SU-DHL-6 (cell line): ENCODE results near the gene CERK.

Experiments used
- H2AFZ ChIP-seq: fragments of 200-600 bp; sonication (generic); 2 replicates; pipeline ENCODE4 v1.6.1; 2014; ENCODE audit warnings: low read depth, mild to moderate bottlenecking, moderate library complexity, mixed read lengths, antibody characterized with exemption, low read length; ENCODE audit not compliant: severe bottlenecking
- H3F3A ChIP-seq: fragments of 200-600 bp; shearing (Covaris generic); 2 replicates; pipeline ENCODE4 v1.6.0; 2016; ENCODE audit warnings: antibody characterized with exemption, mild to moderate bottlenecking; ENCODE audit not compliant: insufficient read depth
- H3K27ac ChIP-seq: fragments of 200-600 bp; sonication (generic); 2 replicates; pipeline ENCODE4 v1.5.1; 2016; ENCODE audit warnings: low read depth, mild to moderate bottlenecking, low read length, moderate library complexity, mixed read lengths
- H3K27me3 ChIP-seq: fragments of 200-600 bp; sonication (generic), shearing (Covaris generic); 2 replicates; pipeline ENCODE4 v1.6.0; 2014; ENCODE audit warnings: mild to moderate bottlenecking, low read length
- H3K36me3 ChIP-seq: fragments of 200-600 bp; sonication (generic); 2 replicates; pipeline ENCODE4 v1.6.1; 2014; ENCODE audit warnings: mild to moderate bottlenecking, low read length, mixed read lengths
- H3K4me2 ChIP-seq: fragments of 300-600, 200-600 bp; shearing (Covaris generic), sonication (generic); 2 replicates; pipeline ENCODE4 v1.6.0; 2014; ENCODE audit warnings: low read length, low read depth, mild to moderate bottlenecking; ENCODE audit not compliant: poor library complexity, severe bottlenecking
- H3K4me3 ChIP-seq: fragments of 200-600 bp; sonication (generic); 2 replicates; pipeline ENCODE4 v1.5.1; 2014; ENCODE audit warnings: antibody characterized with exemption, low read length, mild to moderate bottlenecking, mixed read lengths; ENCODE audit not compliant: insufficient read depth, poor library complexity, severe bottlenecking
- H3K79me2 ChIP-seq: fragments of 200-600 bp; sonication (generic); 2 replicates; pipeline ENCODE4 v1.6.1; 2014; ENCODE audit warnings: mild to moderate bottlenecking, low read length, moderate library complexity; ENCODE audit not compliant: insufficient read depth
- H3K9ac ChIP-seq: fragments of 200-600 bp; sonication (generic); 2 replicates; pipeline ENCODE4 v1.7.0; 2014; ENCODE audit warnings: mild to moderate bottlenecking, low read length
- H3K9me2 ChIP-seq: fragments of 200-600 bp; sonication (generic); replicated peaks from 2 replicates; pipeline ENCODE4 v1.6.1; 2014; ENCODE audit warnings: low read length; ENCODE audit not compliant: insufficient read depth
- H3K9me3 ChIP-seq: fragments of 200-600 bp; sonication (generic); 2 replicates; pipeline ENCODE4 v1.6.1; 2014; ENCODE audit warnings: low read length, mixed read lengths; ENCODE audit not compliant: insufficient read depth
- H4K20me1 ChIP-seq: fragments of 200-600 bp; sonication (generic); 2 replicates; pipeline ENCODE4 v1.6.1; 2014; ENCODE audit warnings: low read depth, mild to moderate bottlenecking, antibody characterized with exemption, low read length, moderate library complexity, mixed read lengths
- CTCF ChIP-seq: fragments of 200-600 bp; sonication (generic); IDR thresholded peaks from one replicate; pipeline ENCODE4 v1.5.1; 2017; ENCODE audit warnings: antibody characterized with exemption, mild to moderate bottlenecking, low read length, moderate library complexity; ENCODE audit not compliant: insufficient read depth, poor library complexity, severe bottlenecking
- EZH2phosphoT487 ChIP-seq: fragments of 200-600 bp; sonication (generic), shearing (Covaris generic); conservative IDR thresholded peaks from 2 replicates; pipeline ENCODE4 v1.6.1; 2018; ENCODE audit warnings: mild to moderate bottlenecking, antibody characterized with exemption, low read length, moderate library complexity, mixed read lengths

The CERK gene

GRCh38 chr22:46781291-46781690 lies 43.2 kb upstream of the CERK start:
- peaks cover 100% of the 10 kb centered on the region for H3K79me2 ChIP-seq
- H2AFZ ChIP-seq: no peak overlapping the region
- H3F3A ChIP-seq: no peaks in the 10 kb centered on the region
- H3K4me3 ChIP-seq: no peak overlapping the region
- H3K9me3 ChIP-seq: no peaks in the 10 kb centered on the region
- no peak for TF ChIP-seq EZH2phosphoT487
- no peak for TF ChIP-seq CTCF
- no peak overlapping the region for H3K27ac ChIP-seq
- no peak overlapping the region for H3K9ac ChIP-seq
- H3K36me3 ChIP-seq: no peaks in the 10 kb centered on the region
- no peaks in the 10 kb centered on the region for H3K27me3 ChIP-seq
- H3K4me2 ChIP-seq: no peak overlapping the region
- no peaks in the 10 kb centered on the region for H3K9me2 ChIP-seq
- peaks cover 5% of the 10 kb centered on the region; the same call in 1 of the 2 replicates for H4K20me1 ChIP-seq

GRCh38 chr22:46780453-46780852 lies 42.4 kb upstream of the CERK start:
- no peaks in the 10 kb centered on the region for H3K36me3 ChIP-seq

GRCh38 chr22:46779651-46780050 lies 41.6 kb upstream of the CERK start:
- no peak overlapping the region for H2AFZ ChIP-seq
- no peak overlapping the region for H3K27ac ChIP-seq
- H3K9me2 ChIP-seq: no peaks in the 10 kb centered on the region
- H3K79me2 ChIP-seq: peaks cover 97% of the 10 kb centered on the region
- H3K9me3 ChIP-seq: no peaks in the 10 kb centered on the region
- H4K20me1 ChIP-seq: peaks cover 5% of the 10 kb centered on the region; the same call in 1 of the 2 replicates
- H3K4me2 ChIP-seq: no peak overlapping the region
- no peak overlapping the region for H3K4me3 ChIP-seq
- H3K36me3 ChIP-seq: no peaks in the 10 kb centered on the region
- H3K27me3 ChIP-seq: no peaks in the 10 kb centered on the region
- no peak overlapping the region for H3K9ac ChIP-seq
- H3F3A ChIP-seq: peaks cover 16% of the 10 kb centered on the region
- TF ChIP-seq CTCF: no peak
- TF ChIP-seq EZH2phosphoT487: no peak

More at GRCh38 chr22:46780453-46780852, 42.4 kb upstream of the CERK start:
- H3K9ac ChIP-seq: no peak overlapping the region
- no peak overlapping the region for H3K4me3 ChIP-seq
- no peak overlapping the region for H3K27ac ChIP-seq
- no peak for TF ChIP-seq EZH2phosphoT487
- peaks cover 5% of the 10 kb centered on the region; the same call in 1 of the 2 replicates for H4K20me1 ChIP-seq
- no peaks in the 10 kb centered on the region for H3K9me3 ChIP-seq
- no peaks in the 10 kb centered on the region for H3K9me2 ChIP-seq
- no peaks in the 10 kb centered on the region for H3K27me3 ChIP-seq
- H3F3A ChIP-seq: peaks cover 8% of the 10 kb centered on the region
- no peak overlapping the region for H2AFZ ChIP-seq
- no peak overlapping the region for H3K4me2 ChIP-seq
- peaks cover 100% of the 10 kb centered on the region for H3K79me2 ChIP-seq

GRCh38 chr22:46779023-46779422 lies 41.0 kb upstream of the CERK start:
- Histone ChIP-seq H3K9ac (no peak overlapping the region), H3K9me3 (no peaks in the 10 kb centered on the region), H3K4me2 (no peak overlapping the region), H3K4me3 (no peak overlapping the region), H3K27me3 (no peaks in the 10 kb centered on the region), H2AFZ (no peak overlapping the region), H3K36me3 (no peaks in the 10 kb centered on the region), H4K20me1 (peaks cover 5% of the 10 kb centered on the region; the same call in 1 of the 2 replicates), H3K9me2 (no peaks in the 10 kb centered on the region), H3F3A (peaks cover 22% of the 10 kb centered on the region), H3K27ac (no peak overlapping the region), H3K79me2 (peaks cover 91% of the 10 kb centered on the region)
- no peak for TF ChIP-seq EZH2phosphoT487
- no peak for TF ChIP-seq CTCF
